Measurements from ENCODE around the gene JDP2. TPM values are rescaled to one million over a fixed set of nuclear protein-coding genes. Genes with fewer than 3 reads are reported as not detected.

The JDP2 gene
- total RNA-seq, 1 donor from 2014 or later: 58.4 TPM

DNA sequence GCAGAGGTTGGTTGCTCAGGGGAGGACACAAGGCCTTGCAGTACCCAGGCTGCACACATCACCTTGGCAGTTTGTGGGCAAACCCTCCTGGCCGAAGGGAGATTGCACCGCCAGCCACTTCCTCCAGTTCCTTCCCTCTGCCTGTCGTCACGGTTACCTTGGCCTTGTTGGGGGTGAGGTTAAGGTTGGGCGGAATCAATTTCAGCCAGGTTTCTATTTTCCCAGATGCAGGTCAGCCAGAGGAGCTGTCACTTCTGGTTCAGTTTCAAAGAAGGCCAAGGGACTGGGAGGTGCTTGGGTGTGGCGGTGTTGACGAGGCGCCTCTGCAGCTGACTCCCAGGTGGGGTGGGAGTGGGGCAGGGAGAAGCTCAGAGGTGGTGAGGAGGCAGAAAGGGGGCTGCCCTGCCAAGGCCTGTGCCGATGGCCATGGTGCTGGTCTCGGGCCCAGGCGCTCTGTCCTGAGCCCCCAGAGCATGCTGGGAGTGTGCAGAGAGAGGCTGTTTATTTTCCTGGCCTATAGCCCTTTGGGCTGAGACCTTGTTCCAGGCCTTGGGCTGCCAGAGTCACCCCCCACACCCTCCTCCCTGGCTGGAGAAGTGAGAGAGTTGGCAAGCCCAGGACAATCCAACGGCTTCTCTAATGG is 31.4 kb downstream of the JDP2 start:
- Histone ChIP-seq H3K36me3 (ENCODE audit: control insufficient read depth, insufficient read depth, low read length) (peaks cover 26% of the 10 kb centered on the region), H3K4me3 (ENCODE audit: low read depth, low read length) (no peak overlapping the region), H3K27me3 (ENCODE audit: control insufficient read depth, insufficient read depth, low read length) (no peaks in the 10 kb centered on the region)
- no peak for DNase-seq (ENCODE audit: low read depth)
- TF ChIP-seq, protein P1, sequence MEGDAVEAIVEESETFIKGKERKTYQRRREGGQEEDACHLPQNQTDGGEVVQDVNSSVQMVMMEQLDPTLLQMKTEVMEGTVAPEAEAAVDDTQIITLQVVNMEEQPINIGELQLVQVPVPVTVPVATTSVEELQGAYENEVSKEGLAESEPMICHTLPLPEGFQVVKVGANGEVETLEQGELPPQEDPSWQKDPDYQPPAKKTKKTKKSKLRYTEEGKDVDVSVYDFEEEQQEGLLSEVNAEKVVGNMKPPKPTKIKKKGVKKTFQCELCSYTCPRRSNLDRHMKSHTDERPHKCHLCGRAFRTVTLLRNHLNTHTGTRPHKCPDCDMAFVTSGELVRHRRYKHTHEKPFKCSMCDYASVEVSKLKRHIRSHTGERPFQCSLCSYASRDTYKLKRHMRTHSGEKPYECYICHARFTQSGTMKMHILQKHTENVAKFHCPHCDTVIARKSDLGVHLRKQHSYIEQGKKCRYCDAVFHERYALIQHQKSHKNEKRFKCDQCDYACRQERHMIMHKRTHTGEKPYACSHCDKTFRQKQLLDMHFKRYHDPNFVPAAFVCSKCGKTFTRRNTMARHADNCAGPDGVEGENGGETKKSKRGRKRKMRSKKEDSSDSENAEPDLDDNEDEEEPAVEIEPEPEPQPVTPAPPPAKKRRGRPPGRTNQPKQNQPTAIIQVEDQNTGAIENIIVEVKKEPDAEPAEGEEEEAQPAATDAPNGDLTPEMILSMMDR (IDR thresholded peaks at IDR 0.05; ENCODE audit: insufficient read depth, low read length, severe bottlenecking): no peak
- no peak for FAIRE-seq

DNA sequence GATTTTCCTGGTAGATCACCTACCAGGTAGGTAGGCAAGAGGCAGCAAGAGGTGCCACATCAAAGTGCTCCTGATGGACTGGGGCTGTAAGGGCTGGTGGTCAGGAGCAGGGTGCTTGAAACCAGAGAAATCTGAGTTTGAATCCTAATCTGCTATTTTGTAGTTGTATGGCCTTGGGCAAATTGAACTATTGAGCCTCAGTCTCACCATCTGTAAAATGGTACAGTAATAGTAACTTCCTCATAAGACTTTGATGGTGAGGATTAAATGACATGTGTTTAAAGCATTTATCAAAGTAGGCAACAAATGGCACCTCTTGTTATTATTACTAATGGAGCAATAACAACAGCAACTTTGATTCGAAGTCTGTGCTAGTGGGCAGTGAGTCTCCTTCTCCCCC is 32.0 kb downstream of the JDP2 start:
- FAIRE-seq: no peak
- DNase-seq (ENCODE audit: low read depth): no peak
- TF ChIP-seq, protein P1 (IDR thresholded peaks at IDR 0.05; ENCODE audit: insufficient read depth, low read length, severe bottlenecking): no peak
- H3K27me3 ChIP-seq (ENCODE audit: control insufficient read depth, insufficient read depth, low read length): no peaks in the 10 kb centered on the region
- no peak overlapping the region for H3K4me3 ChIP-seq (ENCODE audit: low read depth, low read length)
- H3K36me3 ChIP-seq (ENCODE audit: control insufficient read depth, insufficient read depth, low read length): peaks cover 25% of the 10 kb centered on the region

DNA sequence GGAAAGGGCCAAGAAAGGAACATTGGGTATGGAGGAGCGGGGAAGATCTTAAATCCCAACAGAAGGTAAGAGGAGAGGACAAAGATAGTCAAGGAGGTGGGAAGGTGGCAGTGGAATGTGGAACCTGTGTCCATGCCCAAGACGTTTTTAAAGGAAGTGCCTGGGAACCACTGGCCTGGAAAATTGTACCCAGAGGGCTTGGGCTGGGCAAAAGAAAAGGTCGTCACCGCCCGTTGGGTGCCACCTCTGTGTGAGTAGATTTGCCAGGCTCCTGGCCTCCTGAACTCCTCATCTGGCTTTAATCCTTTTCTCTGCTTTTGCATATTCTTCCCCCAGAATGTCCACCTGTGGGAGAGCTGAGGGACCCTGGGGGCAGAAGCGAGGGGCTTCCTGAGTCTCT is 32.6 kb downstream of the JDP2 start:
- no peaks in the 10 kb centered on the region for H3K27me3 ChIP-seq (ENCODE audit: control insufficient read depth, insufficient read depth, low read length)
- H3K36me3 ChIP-seq (ENCODE audit: control insufficient read depth, insufficient read depth, low read length): peaks cover 24% of the 10 kb centered on the region
- no peak for DNase-seq (ENCODE audit: low read depth)
- no peak overlapping the region for H3K4me3 ChIP-seq (ENCODE audit: low read depth, low read length)
- FAIRE-seq: no peak
- TF ChIP-seq, protein P1 (IDR thresholded peaks at IDR 0.05; ENCODE audit: insufficient read depth, low read length, severe bottlenecking): no peak

DNA sequence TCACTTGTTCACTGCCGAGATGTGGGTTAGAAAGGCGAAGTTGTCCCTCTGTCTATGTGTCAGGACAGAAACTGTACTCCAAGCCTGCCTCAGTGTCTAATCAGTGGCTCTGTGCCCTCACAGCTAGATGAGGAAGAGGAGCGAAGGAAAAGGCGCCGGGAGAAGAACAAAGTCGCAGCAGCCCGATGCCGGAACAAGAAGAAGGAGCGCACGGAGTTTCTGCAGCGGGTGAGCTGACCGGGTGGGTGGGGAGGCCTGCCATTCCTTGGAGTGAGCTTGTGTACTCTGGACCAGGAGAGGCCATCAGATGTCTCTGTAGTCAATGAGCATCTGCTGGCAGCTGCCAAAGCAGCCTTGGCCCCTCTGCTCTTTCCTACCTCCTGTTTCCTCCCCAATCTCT is 33.5 kb downstream of the JDP2 start:
- TF ChIP-seq, protein P1 (IDR thresholded peaks at IDR 0.05; ENCODE audit: insufficient read depth, low read length, severe bottlenecking): no peak
- Histone ChIP-seq H3K36me3 (ENCODE audit: control insufficient read depth, insufficient read depth, low read length) (peaks cover 23% of the 10 kb centered on the region), H3K4me3 (ENCODE audit: low read depth, low read length) (no peak overlapping the region), H3K27me3 (ENCODE audit: control insufficient read depth, insufficient read depth, low read length) (no peaks in the 10 kb centered on the region)
- no peak for FAIRE-seq
- DNase-seq (ENCODE audit: low read depth): no peak

DNA sequence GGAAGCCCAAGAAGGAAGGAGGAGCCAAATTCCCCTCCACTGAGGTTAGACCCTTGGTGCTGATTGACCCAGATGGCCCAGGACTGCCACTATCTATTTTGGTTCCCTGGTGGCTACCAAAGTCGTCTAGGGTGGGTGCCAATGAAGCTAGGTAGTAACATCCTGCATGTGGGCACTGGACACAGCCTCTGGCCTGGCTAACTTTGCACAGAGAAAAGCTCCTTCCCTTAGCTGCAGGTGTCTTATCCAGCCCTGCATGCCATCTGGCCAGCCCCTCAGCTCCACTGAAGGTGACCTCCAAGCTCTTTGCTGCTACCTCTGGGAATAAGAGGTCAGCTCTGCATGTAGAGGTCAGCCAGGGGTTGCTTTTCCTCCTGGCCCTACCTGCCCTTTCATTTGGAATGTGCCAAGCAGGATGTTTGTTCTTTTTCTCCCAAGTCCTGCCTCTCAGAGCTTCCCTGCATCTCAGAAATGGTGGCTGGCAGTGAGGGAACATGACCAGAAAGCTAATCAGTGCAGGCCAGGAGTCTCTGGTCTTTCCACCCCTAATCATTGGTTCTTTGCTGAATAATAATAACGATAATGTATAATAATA is 34.0 kb downstream of the JDP2 start:
- DNase-seq (ENCODE audit: low read depth) (no peak), FAIRE-seq (no peak)
- H3K27me3 ChIP-seq (ENCODE audit: control insufficient read depth, insufficient read depth, low read length): no peaks in the 10 kb centered on the region
- TF ChIP-seq, protein P1 (IDR thresholded peaks at IDR 0.05; ENCODE audit: insufficient read depth, low read length, severe bottlenecking): no peak
- H3K36me3 ChIP-seq (ENCODE audit: control insufficient read depth, insufficient read depth, low read length): peaks cover 19% of the 10 kb centered on the region
- no peak overlapping the region for H3K4me3 ChIP-seq (ENCODE audit: low read depth, low read length)

DNA sequence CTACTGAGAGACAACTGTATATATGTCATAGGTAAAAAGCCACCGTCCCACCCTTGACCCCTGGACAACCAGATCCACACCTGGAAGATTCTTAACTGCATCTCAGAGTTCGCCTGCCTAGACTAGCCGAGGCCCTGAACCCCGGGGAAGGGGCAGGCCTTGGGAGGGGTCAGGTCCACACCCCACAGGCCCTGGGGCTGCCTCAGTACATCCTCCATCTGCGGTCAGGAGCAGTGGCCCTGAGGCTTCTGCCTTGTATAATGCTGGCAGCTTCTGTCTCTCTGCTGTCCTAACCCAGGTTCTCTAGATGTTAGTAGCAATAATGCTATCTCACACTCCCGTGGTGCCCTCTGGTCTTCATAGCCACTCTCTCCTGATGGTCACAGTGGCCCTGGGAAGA is 36.8 kb downstream of the JDP2 start:
- peaks cover 26% of the 10 kb centered on the region for H3K36me3 ChIP-seq (ENCODE audit: control insufficient read depth, insufficient read depth, low read length)
- H3K4me3 ChIP-seq (ENCODE audit: low read depth, low read length): no peak overlapping the region
- no peaks in the 10 kb centered on the region for H3K27me3 ChIP-seq (ENCODE audit: control insufficient read depth, insufficient read depth, low read length)
- FAIRE-seq (no peak), DNase-seq (ENCODE audit: low read depth) (no peak)
- TF ChIP-seq, protein P1 (IDR thresholded peaks at IDR 0.05; ENCODE audit: insufficient read depth, low read length, severe bottlenecking): no peak

Data from bronchial epithelial cell (primary cell).